Activated CD4-positive, CD25-positive, alpha-beta regulatory T cell (primary cell): ENCODE results near the gene GFER.
A peak's percentile ranks its signal among the peaks of the same experiment; 100 is the strongest.

Experiments used
- DNase-seq, 4 experiments: peaks; one replicate each; lab custom pipeline; 2025; lab: John Stamatoyannopoulos, UW

The GFER gene

GRCh38 chr16:1990351-1991134, 6.5 kb downstream of the GFER start:
- DNase-seq = no peak

GRCh38 chr16:1991135-1991551, 7.2 kb downstream of the GFER start:
- DNase-seq = no peak

- no peak for DNase-seq
These were observed 7.6 kb downstream of the GFER start for GRCh38 chr16:1991588-1991947.

- peak; percentile 97 to 99 (median 98) for DNase-seq
These were observed 8.1 kb downstream of the GFER start for GRCh38 chr16:1991948-1992703.

- no peak for DNase-seq
These were observed 8.8 kb downstream of the GFER start for GRCh38 chr16:1992704-1993317.

DNA sequence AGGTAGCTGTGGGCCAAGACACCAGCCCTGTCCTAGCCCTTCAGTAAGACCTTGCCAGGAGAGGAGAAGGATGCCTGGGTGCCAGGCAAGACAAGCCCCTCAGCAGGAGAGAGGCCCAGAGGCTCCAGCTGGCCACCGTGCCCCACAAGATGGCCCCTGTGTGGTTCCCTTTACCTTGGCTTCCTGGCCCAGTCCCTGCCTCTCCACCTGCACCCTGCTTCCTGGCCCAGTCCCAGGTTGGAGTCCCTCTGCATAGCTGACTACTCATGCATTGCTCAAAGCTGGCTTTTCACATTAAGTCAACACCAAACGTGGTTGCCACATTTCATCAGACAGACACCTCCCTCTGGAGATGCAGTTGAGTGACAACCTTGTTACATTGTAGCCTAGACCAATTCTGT, 9.7 kb downstream of the GFER start:
- no peak for DNase-seq

DNA sequence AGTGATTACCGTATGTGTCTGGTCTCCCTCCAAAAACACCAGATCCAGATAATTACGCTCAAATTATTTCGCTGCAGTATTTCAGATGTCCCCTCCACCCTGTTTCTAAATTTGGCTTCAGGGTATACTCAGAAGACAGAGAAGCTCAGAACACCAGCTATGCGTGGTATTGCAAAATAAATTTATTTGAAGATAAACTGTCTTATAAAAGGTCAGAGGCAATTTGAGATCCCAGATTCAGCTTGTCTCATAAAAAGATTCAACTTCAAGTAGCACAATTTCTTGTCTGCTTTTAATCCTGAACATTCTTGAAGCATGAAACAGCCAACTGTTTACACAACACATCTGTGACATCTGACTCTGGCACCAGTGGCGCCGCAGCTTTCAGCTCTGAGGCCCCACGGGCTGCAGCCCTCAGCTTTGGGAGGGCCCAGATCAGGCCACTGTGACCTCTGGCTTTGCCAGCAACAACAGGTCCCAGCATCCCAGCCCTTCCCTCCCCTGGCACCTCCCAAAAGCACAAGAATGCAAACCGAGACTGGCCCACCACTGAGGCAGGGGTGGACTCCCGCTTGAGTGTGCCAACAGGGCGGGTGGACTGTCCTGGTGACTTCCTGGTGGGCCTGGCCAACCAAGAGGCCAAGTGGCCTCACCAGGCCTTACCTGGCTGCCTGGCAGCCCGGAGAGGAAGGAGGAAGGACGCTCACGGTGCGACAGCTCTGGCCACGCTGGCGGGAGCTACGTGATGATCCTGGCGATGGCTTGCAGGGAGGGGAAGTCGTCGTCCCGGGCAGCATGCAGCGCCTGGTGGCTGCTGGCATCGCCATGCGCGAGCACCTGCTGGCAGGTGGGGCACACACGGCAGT, 13.7 kb downstream of the GFER start:
- no peak for DNase-seq

DNA sequence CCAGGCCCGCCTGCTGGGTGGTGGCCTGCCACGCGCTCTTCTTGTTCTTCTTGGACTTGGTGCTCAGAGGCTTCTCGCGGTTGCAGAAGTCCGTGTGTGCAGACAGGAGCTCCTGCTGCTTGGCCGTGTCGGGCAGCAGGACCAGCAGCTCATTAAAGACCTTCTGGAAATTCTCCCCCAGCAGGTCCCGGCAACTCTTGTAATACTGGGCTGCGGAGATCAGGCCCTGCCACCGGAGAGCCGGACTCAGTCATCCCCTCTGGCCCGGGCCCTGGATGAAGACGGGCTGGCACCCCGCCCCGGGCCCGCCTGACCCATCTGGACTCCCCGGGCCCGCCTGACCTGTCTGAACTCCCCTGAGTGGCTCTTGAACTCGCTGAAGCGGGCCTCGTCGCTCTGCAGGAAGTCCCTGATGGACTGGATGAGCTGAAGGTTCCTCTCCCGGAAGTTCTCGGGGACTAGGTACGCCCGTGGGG, 14.4 kb downstream of the GFER start:
- no peak for DNase-seq

DNA sequence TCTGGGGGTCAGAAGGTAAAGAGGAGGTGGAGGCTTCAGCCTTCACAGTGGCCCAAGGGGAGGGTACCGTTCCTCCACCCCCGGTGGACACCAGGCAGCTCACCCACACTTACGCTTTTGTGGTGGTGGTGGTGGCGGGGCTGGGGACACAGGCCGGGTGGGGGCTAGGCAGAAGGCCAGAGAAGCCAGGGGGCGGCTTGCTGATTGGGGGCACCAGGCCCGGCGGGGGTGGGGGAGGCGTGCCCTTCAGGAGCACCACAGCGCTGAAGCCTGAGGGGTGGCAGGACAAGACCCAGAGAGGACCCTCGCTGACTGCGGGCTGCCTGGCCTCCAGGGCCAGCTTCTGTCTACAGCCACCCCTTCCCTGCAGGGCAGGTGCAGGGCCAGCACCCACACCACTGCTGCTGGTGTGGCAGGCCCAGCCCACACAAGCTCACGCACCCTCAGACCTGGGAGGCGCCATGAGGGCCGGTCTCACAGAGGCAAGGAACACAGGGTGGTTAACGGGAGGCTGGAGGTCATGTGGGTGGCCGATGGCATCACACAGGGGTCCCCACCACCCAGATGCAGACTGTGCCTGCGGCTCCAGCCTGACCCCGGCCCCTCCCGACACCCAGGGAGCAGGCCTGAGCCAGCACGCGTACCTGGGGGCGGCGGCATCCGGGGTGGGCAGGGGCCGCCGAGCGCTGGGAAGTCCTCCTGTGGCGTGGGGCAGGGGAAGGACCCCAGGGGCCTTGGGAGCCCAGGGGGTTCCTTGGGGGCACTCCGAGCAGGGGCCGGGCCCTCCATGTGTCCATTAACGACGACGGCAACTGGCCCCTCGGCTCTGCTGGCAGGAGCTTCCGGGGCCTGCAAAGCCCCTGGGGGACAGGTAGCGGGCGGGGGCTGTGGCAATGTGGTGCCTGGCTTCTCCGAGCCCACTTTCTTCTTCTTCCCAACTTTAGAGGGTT, 15.1 kb downstream of the GFER start:
- DNase-seq = no peak

DNA sequence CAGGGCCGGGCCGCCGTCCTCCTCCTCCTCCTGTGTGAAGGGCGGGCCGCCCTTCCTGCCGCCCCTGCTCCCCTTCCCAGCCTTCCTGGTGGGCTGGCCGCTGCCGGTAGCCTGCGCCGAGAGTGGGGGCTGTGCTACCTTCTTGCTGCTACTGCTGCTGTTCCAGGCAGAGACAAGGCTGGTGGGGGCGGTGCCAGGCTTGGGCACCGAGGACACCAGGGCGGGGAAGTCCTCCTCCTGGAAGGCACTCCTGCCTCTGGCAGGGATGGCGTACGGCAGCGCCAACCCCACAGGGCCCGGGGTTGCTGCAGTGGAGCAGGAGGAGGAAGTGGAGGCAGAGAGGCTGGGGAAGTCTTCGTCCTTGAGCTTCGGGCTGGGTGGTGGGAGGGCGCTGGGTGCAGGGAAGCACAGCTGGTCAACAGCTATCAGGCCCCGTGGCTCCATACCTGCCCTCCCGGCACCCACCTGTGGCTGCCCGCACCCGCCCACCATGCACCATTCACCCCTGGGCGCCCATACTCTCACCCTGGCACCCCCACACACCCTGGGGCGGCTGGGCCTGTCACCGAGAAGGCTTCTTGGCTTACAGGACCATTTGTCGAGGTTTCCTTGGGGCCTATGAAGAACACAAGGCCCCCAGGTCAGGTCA, 16.0 kb downstream of the GFER start:
- DNase-seq = no peak

GRCh38 chr16:2001035-2001434, 17.0 kb downstream of the GFER start:
- no peak for DNase-seq

- no peak for DNase-seq
These were observed 17.7 kb downstream of the GFER start for GRCh38 chr16:2001456-2002355.

GRCh38 chr16:2002406-2003230, 18.6 kb downstream of the GFER start:
- DNase-seq = no peak

GRCh38 chr16:2003231-2003826, 19.3 kb downstream of the GFER start:
- no peak for DNase-seq

DNA sequence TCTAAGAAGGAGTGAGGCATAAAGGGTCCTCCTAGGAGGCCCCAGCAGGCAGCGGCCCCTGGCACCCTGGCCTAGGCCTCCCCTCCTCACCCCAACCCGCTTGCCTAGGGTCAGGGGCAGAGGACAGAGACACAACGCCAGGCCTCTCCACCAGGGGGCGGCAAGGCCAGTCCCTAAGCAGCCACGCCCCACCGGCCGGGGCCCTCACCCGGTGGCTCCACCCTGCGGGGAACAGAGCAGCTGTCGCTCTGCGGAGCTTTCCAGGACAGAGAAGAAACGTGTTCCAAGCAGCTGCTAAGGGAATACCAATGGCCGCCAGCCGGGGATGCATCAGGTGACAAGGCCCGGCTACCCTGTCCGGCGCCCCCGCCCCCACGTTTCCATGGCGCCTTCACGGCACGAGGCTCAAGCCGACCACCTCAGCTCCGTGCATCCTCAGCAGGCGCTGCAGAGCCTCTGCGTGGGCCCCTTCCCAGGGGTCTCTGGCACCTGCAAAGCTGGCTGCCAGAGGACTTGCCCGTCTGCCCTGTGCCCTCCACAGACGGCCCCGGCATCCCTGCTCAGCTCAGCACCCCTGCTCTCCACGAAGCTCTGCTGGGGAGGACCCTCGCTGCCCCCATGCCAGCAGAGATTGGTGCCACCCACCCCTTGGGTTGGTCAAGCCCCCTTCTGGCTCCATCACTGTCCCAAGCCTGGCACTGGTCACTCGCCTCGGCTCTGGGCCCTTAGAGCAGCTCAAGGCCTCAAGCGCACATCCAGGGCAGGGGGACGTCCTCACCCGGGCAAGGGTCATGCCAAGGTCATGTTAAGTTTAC, 20.0 kb downstream of the GFER start:
- DNase-seq = peak; percentile 72 to 83 (median 78)

DNA sequence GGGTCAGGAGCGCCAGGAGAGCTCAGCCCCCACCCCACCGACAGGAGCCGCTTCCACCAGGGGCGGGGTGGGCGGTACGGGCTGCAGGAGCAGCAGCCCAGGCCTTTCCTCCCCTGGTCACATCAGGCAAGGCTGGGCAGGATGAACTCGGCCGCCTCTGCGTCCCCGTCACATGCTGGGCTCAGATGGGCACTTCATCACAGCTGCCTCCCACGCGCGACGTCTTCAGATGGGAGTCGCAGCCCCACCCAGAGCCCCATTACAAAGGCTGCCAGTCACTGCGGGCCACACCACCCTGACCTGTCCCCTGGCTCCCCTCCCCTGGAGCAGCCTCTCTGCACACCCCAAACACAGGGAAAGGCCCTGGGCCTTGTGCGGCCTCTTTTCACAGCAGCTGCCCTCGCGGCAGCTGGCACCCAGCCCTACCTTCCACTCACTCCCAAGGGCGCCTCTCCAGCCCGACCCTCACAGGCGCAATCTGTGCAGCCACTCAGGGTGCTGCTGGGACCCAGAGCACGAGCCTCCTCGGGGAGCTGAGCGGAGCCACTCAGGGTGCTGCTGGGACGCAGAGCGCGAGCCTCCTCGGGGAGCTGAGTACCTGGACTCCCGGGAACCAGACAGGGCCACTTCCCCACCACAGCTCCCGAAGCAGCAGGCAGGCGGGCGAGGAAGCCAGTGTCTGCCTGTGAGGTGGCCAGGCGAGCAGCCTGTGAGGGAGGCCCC, 21.0 kb downstream of the GFER start:
- DNase-seq = no peak
